Kidney tubule cell (primary cell): ENCODE results near the gene GATAD1.
"Not testable (repeated sequence)": the region's sequence is repeated elsewhere in the genome, so short reads cannot be mapped to it uniquely, and the experiment has no call there.

Source experiments
- DNase-seq: peaks from one replicate; pipeline ENCODE4 v3.0.0-alpha.2; 2018; ENCODE audit warnings: low spot score

Gene GATAD1, protein sequence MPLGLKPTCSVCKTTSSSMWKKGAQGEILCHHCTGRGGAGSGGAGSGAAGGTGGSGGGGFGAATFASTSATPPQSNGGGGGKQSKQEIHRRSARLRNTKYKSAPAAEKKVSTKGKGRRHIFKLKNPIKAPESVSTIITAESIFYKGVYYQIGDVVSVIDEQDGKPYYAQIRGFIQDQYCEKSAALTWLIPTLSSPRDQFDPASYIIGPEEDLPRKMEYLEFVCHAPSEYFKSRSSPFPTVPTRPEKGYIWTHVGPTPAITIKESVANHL

DNA sequence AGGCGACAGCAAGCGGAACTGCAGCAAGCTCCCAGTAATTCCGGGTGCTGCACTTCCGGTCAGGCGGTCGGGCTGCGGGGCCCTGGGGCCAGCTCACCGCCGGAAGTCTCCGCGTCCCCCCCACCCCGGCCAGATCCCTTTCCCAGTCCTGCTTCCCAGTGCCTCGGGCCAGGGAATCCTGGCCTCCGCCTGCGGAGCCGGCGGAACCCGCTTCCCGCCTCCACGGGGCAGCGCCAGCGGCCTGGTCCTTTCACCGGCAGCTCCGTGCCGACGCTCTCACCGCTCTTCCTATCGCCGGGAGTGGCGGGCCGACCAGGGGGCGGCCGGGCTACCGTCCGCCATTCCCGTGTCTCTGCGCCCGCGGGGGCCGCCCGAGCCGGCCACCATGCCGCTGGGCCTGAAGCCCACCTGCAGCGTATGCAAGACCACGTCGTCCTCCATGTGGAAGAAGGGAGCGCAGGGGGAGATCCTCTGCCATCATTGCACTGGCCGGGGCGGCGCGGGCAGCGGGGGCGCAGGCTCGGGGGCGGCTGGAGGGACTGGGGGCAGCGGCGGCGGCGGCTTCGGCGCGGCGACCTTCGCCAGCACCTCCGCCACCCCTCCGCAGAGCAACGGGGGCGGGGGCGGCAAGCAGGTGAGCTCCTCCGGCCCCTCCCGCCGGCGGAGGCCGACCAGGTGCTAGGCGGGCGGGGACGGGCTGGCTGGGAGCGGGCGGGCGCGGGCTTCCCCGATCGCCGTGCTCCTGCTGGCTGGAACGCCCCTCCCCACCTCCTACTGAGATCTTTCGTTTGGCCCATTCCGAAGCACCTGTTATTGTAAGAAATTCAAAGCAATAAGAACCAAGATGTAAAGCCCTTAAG is at the start of gene GATAD1:
TSS of gene GATAD1 (plus strand) at position 138 of the 860 bp plus-strand sequence. CDS start at position 386, 248 bp downstream.
- DNase-seq = peak; percentile 95

DNA sequence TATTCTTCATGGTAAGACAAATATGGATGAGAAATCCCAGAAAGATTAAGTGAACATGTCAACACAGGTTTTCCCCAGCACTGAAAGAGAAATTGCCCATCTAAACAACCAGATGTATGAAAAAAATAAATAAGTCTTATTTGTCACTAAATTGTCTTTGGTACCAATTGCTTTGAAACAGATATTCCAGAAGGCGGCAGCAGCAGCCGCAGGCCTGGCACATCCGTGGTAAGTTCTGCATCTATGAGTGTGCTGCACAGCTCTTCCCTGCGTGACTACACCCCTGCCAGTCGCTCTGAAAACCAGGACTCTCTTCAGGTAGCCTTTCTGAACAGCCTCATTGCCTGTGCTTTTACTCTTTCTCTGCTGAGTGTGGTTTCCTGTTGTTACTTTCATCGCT is 49.7 kb upstream of the GATAD1 start:
- DNase-seq = no peak

DNA sequence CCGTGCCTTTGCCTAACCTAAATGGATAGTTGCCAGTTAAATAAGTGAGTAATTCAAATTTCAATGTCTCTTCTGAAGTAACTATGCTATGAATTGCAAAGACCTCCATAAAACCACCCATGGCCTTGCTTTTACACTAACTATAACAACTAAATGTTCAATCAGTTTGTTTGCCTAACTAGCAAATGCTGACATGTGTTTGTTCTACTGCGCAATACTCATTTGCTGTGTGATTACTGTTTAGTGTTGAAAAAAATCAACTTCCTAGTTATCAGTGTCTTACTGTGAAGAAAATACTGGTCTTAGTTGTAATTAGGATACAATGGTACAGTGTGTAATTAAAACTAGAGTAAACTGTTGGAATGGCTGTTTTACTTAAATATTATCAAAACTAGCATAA is 47.3 kb upstream of the GATAD1 start:
- DNase-seq = no peak

DNA sequence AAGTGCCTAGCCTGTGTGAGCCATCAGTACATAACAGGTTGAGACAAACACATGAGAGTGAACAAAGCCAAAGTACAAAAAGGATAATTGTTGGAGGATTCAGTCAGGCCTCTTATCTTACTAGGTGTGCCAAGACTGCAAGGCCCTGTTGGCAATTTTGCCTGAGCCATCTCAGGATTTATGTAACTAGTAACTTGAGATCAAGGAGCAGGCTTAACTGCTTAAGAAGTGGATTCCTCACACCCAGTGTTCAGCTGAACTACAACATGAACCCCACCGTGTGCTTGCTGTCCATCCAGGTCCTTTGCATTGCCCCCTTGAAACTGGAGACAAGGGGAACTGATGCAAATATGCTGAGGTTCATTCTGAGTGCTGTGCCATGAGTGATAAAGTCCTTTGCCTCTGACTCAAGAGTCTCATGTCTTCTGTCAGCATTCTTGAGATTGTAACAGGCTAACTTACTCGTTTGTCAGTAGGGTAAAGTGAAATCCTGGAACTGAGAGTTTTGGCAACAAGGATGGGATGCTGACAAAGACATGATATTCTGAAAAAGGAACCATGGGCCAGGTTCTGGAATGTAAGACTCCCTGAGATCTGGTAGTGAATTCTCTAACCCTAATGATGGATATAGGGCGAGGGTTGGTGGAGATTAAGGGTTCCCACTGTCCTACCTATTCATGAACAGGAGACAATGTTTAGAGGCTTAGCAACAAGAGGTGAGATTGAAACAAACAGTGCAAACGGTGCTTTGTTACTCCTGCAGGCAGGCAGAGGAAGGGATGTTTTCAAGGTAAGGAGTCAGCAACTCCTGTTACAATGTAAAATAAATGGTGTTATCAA is 44.1 kb upstream of the GATAD1 start:
- DNase-seq = peak; percentile 17

DNA sequence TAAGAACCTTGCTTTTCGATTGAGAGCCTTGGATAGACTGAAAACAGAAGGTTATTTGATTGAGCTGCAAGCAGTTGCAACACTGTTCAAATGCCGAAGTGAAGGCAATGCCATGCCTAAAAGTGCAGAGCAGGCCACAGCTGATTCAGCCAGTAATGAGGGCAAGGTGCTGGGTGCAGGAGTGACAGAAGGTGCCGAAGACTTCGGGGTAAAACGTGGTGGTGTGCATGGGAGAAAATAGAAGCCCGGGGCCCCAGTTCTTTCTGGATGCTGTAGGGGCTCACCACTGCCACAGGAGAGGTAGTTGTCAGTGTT is 43.6 kb upstream of the GATAD1 start:
- DNase-seq = no peak

DNA sequence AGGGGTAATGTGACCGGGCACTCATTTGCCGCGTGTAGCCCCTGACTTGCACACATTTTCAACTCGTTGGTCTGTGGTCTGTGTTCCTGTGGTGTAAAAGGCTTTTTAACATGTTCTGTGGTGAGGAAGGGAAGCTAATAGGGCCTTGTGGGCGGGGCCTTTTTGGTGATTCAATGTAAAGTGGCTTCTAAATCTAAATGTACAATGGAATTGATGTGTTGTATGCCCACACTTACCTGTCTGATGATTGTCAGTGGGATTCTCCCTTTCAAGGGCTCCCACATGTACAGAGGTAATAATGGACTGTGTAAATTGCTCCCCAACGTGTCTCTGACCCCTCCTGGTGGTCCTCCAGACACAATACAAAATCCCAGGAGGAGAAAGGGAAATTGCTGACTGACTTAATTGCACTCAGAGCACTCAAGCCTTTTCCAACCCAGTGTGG is 43.1 kb upstream of the GATAD1 start:
- no peak for DNase-seq

DNA sequence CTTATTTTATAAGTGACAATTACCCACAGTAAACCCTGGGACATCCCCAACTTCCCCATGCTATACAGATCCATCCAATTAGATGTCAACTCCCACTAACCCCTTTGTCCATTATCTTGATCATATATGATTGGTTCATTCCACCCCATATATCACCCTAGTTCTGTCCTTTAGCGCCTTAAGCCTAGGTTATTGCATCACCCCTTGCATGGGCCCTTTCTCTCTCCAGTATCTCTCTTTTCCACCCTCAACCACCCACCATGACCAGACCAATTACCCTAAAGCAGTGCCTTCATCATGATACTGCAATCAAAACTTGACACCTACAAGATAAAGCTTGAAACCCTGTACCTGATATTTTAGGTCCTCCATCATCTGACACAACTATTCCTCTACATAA is 37.9 kb upstream of the GATAD1 start:
- no peak for DNase-seq

DNA sequence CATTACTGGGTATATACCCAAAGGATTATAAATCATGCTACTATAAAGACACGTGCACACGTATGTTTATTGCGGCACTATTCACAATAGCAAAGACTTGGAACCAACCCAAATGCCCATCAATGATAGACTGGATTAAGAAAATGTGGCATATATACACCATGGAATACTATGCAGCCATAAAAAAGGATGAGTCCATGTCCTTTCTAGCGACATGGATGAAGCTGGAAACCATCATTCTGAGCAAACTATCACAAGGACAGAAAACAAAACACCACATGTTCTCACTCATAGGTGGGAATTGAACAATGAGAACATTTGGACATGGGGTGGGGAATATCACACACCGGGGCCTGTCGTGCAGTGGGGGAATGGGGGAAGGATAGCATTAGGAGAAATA is 37.1 kb upstream of the GATAD1 start:
- not testable (repeated sequence) for DNase-seq

DNA sequence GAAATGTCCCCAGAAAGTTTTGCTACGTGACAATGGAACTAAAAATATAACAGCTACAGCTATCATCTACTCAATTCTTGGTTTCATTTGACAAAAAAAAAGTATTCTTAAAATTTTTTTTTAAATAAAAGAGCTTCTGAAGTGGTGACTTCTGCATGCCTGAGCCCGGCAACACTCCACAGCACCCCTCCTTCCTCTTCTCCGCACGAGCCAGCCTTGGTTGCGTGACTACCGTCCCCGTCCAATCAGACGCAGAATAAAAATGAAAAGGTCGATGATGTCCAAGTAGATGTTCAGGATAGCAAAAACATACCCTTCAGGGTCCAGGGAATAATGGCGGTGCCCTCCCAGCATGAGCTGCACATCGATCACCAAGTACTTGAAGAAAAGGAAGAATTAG is 34.5 kb upstream of the GATAD1 start:
- DNase-seq = no peak

DNA sequence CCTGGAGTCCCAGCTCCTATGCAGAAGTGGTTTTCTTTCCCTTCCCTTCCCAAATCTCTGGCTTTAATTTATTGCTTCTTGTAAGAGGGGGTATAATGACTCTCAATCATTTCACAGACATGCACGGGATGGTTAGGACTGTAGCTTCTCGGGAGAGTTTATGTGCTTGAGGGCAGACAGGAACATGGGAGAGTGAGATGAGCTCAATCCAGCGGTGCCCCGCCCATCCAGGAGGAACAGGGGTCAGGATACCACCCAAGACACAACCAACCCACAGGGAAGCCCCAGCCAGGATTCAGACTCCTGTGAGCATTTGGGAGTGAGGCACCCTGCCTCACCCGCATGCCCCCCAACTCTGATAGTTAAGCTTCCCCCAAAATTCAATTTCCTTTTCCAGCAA is 33.7 kb upstream of the GATAD1 start:
- DNase-seq = no peak

DNA sequence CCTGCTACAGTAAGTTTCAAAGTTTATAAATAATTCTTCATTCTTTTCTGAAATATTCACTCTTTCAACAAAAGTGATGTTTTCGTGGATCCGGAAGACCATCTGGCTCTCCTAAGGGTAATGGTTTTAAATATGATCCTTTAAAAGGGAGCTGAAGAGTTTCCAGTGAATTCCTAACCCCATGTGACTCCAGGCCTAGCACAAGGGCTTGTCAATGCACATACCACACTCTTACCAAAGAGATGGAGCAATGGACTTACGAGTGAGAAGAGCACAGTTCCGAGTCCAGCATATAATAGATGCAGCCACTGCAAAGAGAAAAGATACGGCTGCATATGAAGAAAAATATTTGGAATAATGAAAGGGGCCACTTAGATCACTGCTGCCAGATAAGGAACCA is 32.1 kb upstream of the GATAD1 start:
- DNase-seq = no peak

DNA sequence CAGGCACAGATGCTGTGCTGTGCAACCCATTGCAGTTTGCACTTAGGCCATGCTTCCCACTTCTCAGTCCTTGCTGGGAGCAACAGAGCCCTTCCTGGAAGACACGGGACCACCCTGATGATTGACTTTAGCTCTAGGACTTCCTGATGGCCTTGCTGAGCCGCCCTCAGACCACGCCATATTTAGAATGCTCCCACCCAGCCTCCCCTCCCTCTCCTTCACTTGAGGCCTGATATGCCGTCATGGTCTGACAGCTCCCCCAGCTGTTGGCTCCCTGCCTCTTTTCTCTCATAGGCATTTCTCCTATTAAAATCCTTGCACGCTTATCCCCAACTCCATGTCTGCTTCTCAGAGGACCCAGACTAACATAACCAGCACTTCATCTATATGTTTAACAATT is 29.4 kb upstream of the GATAD1 start:
- DNase-seq = no peak

DNA sequence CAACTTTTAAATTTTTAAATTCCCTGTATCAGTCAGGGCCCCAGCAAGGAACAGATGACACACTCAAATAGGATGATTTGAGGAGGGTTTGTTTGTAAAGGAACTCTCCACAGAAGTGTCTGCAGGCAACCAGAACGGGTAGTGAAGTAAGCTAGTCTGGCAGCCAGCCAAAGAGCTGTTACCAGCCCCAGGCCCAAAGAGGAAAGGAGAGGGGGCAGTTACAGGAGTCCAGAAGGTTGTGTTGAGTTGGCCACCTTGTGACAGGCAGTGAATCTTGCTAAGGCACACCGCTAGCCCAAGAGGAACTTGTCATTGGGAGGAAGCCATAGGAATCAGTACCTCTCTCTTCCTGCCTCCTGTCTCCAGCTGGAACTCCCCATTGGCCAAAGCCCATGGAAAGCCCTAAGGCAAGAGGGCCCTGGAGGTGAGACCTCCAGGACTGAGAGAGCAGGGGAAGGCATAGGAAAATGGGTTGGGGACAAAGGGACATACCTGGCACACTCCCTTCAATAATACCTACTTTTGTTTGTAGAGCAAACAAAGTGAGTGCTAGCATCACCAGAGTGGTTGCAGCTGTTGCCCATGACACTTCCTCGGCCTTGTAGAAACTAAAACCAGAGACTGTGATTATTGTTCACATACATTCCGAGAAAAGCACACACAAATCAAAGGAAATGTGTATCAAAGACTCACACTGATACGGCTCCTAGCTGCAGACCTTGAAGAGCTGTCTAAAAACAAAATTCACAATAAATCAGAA is 25.4 kb upstream of the GATAD1 start:
- peak; percentile 29 for DNase-seq

DNA sequence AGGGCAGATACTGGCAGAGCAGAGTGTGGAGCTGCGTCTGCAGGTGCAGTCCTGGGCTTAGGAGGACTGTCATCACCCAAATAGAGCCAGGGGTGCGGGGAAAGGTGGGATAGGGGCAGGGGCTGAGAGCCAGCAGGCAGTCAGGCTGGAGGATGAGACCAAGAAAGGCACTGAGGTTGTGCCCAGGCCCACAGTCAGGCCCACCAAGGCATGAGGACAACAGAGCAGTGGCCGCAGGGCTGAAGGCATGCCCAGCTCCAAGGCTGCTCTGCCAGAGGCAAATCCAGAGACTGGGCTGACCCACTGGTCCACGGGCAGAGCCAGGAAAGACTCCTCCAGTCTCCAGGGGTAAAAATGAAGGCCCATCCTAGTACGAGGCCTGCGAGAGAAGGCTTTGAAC is 24.4 kb upstream of the GATAD1 start:
- DNase-seq = no peak

DNA sequence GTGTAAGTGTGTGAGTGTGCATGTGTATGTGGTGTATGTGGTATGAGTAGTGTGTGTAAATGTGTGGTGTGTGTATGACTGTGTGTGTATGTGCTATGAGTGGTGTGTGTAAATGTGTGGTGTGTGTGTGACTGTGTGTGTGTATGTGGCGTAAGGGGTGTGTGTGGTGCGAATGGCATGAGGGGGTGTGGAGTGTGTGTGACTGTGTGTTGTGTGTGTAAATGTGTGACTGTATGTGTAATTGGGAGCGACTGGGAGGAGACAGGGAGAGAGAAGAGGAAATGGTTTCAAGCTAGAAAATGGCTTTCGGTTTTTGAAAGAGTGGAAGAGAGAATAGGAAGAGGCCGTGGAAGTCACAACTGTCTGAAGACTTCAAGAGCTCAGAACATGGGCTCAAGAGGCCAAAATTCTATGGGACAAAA is 23.6 kb upstream of the GATAD1 start:
- DNase-seq = no peak

DNA sequence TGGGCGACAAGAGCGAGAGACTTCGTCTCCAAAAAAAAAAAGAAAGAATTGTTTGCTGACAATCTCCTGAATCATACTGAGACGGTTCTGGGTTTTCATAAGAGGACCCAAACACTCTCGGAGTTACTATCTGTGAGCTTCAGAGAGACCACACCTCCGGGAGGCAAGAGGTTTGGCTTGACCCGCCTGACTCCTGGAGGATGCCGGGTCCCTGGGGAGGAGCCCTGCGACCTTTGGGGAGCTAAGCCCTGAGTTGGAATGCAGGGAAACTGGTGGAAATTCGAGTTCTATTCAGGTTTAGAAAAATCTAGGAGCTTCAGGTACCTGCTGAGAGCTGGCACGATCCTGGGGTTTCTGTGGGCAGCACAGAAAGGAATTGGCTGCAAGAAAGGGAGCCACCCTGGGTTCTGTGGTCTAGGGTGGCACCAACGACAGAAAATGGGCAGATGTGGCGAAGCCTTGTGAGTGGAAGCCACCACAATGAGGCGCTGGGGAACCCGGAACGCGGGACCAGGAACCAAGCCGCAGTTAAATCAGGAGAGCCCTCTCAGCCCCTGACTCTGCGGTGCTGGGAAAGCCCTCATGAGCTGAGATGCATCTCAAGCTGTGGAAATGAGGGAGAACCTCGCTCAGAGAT is 21.9 kb upstream of the GATAD1 start:
- no peak for DNase-seq

DNA sequence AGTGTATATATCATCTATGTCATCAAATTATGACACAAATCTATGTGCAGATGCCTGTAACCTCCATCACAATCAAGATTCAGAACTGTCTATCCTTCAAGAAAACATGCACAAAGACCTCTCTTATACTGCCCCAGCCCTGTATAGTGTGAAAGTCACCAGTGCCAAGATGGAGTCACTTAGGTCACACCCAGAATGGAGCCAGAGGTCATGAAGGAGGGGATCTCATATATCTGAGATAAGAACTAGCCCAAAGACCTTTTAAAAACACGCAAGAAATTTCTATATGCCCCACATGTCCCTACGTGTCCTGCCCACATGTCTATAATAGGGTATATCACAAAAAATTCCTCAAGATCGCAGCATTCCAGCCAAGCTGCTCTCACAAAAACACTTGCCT is 20.1 kb upstream of the GATAD1 start:
- DNase-seq = no peak

DNA sequence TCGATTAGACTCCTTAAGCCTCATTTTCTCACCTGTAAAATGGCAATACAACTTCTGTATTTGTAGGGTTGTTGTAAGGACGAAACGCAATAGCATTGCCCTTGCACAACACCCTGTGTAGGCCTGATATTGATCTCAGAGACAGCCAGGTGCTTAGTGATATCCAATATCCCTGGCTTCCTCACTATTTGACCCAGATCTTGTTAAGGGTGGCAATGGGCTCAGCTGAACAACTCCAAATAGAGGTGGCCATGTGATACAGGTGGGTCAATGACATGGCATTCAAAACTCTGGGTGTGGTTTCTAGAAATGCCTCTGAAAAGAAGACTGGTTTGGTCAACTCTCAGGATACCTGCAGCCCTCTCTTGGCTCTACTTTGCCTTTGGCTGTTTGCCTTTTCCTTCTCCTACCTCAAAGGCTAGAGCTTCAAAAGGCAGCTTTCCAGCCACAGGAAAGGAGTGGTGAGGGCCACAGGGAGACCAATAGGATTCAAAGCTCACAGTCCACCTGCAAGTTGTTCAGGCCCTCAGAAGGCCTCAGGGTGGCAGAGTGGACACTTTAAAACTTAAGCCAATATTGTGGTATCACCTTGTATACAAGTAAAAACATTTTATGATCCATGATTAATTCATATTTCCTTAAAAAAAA is 14.9 kb upstream of the GATAD1 start:
- DNase-seq = no peak

DNA sequence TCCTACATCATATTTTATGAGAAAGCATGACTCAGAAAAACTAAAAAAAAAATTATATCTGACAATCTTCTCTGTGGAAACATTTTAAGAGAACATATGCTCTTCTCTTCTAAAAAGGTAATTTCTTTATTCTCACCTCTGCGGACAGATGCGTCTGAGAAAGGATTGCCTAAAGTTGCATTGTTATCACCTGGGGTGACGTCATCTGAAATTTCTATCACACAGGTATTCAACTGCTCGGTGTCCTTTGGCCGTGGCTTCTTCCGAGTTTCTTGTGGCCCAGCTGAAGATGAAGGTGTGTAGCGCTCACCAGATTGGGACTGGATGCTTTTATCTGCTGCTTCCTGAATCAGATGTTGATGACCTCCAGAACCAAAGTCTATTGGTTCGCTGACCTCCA is 14.3 kb upstream of the GATAD1 start:
- no peak for DNase-seq

DNA sequence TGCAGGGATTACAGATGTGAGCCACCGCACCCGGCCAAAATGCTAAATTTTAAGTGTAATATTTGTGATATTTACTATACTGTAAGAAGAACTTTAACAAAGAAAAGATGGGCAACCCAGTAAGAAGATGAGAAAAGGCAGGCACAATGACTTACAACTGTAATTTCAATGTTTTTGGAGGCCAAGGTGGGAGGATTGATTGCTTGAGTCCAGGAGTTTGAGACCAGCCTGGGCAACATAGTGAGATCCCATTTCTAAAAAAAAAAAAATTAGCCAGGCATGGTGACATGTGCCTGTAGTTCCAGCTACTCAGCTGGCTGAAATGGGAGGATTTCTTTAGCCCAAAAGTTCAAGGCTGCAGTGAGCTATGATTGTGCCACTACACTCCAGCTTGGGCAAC is 11.7 kb upstream of the GATAD1 start:
- no peak for DNase-seq
